Measurements from ENCODE around the gene NNT. TPM values are rescaled to one million over a fixed set of nuclear protein-coding genes. Genes with fewer than 3 reads are reported as not detected.

NNT gene
- polyA plus RNA-seq, 1 donor (not counting 4 experiments of a cell fraction or from before 2014, with no cell fraction given) = 23.3 TPM

DNA sequence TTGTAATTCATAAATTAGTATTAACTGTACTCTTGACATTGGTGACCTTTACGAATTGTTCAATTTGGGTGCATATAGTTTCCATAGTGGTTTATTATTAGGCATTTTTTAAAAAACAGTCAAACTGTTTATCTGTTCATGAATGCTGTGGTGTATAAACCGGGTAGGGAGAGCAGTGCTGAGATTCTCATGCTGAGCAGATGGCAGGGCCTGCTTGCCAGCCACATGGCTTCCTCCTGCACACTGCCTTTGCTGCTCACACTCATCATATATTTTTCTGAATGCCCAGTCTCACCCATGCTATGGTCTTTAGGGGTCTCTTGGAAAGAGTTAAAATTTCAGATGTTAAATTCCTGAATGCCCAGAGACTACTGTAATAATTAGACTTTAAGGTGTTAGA lies 40.8 kb downstream of the NNT start:
- no peak overlapping the region for H3K9ac ChIP-seq (ENCODE audit: control insufficient read depth, extremely low read depth, insufficient read depth, low read length)
- no peak overlapping the region for H3K27ac ChIP-seq (ENCODE audit: control insufficient read depth, insufficient read depth, low read length)
- H3K9me1 ChIP-seq (ENCODE audit: control insufficient read depth, extremely low read depth, insufficient read depth, low read length) = no peaks in the 10 kb centered on the region
- no peaks in the 10 kb centered on the region for H3K27me3 ChIP-seq (ENCODE audit: control insufficient read depth, extremely low read depth, insufficient read depth, low read length)
- FAIRE-seq (no peak), DNase-seq (ENCODE audit: low read depth, low spot score) (no peak)
- H3K4me1 ChIP-seq (ENCODE audit: control insufficient read depth, extremely low read depth, insufficient read depth, low read length) = no peaks in the 10 kb centered on the region
- H4K20me1 ChIP-seq (ENCODE audit: control insufficient read depth, extremely low read depth, insufficient read depth, low read length) = no peaks in the 10 kb centered on the region
- no peak overlapping the region for H3K4me3 ChIP-seq (ENCODE audit: control insufficient read depth in 2 of 3, extremely low read depth in 1 of 3, insufficient read depth in 2 of 3, low read depth in 1 of 3, low read length in 3 of 3)
- dilution Hi-C loops (cut with MboI; ENCODE audit: extremely low pct_ligation_motif_present, low sequenced_read_pairs) = no loop called here
- no peak overlapping the region for H2AFZ ChIP-seq (ENCODE audit: control insufficient read depth, low read length)
- peaks cover 0 to 2% of the 10 kb centered on the region in 2 experiments for H3K36me3 ChIP-seq (ENCODE audit: control insufficient read depth in 2 of 2, extremely low read depth in 1 of 2, insufficient read depth in 2 of 2, low read length in 2 of 2)
- no peaks in the 10 kb centered on the region for H3K9me3 ChIP-seq (ENCODE audit: control insufficient read depth, low read depth, low read length)
- H3K79me2 ChIP-seq (ENCODE audit: control insufficient read depth, insufficient read depth, low read length) = no peaks in the 10 kb centered on the region
- H3K4me2 ChIP-seq (ENCODE audit: control insufficient read depth, extremely low read depth, insufficient read depth, low read depth, low read length) = no peak overlapping the region
- TF ChIP-seq CTCF (optimal IDR thresholded peaks at IDR 0.05 in 1 of 3, IDR thresholded peaks at IDR 0.05 in 1 of 3, conservative IDR thresholded peaks at IDR 0.05 in 1 of 3; ENCODE audit: extremely low read depth in 1 of 3, insufficient read depth in 2 of 3, low read length in 3 of 3) (no peak), EZH2 (IDR thresholded peaks at IDR 0.05; ENCODE audit: low read length) (no peak)

DNA sequence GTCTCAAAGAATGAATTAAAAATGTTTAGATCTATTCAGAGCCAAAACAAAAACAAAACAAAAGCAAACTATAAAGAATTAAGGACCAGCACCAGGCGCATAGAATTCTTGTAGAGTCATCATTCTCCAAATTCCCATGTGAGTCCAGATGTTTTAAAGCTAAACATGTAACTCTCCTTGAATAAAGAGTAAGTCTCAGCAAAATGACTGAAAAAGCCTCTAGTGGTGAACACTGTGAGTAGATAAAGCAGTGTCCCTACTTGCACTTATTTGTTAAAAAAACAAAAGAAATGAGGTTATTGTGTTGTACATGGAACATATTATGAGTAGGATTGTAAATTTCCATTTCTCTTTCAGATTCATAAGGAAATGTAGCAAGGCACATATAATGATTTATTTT lies 44.0 kb downstream of the NNT start:
- no peak for FAIRE-seq
- peaks cover 7 to 9% of the 10 kb centered on the region in 2 experiments for H3K36me3 ChIP-seq (ENCODE audit: control insufficient read depth in 2 of 2, extremely low read depth in 1 of 2, insufficient read depth in 2 of 2, low read length in 2 of 2)
- H2AFZ ChIP-seq (ENCODE audit: control insufficient read depth, low read length) = no peak overlapping the region
- no peaks in the 10 kb centered on the region for H3K9me1 ChIP-seq (ENCODE audit: control insufficient read depth, extremely low read depth, insufficient read depth, low read length)
- H3K9ac ChIP-seq (ENCODE audit: control insufficient read depth, extremely low read depth, insufficient read depth, low read length) = no peak overlapping the region
- H3K4me1 ChIP-seq (ENCODE audit: control insufficient read depth, extremely low read depth, insufficient read depth, low read length) = no peaks in the 10 kb centered on the region
- H3K27ac ChIP-seq (ENCODE audit: control insufficient read depth, insufficient read depth, low read length) = no peak overlapping the region
- no peaks in the 10 kb centered on the region for H3K27me3 ChIP-seq (ENCODE audit: control insufficient read depth, extremely low read depth, insufficient read depth, low read length)
- H3K79me2 ChIP-seq (ENCODE audit: control insufficient read depth, insufficient read depth, low read length) = no peaks in the 10 kb centered on the region
- H3K9me3 ChIP-seq (ENCODE audit: control insufficient read depth, low read depth, low read length) = no peaks in the 10 kb centered on the region
- no peaks in the 10 kb centered on the region for H4K20me1 ChIP-seq (ENCODE audit: control insufficient read depth, extremely low read depth, insufficient read depth, low read length)
- no peak overlapping the region for H3K4me3 ChIP-seq (ENCODE audit: control insufficient read depth in 2 of 3, extremely low read depth in 1 of 3, insufficient read depth in 2 of 3, low read depth in 1 of 3, low read length in 3 of 3)
- TF ChIP-seq CTCF (optimal IDR thresholded peaks at IDR 0.05 in 1 of 3, IDR thresholded peaks at IDR 0.05 in 1 of 3, conservative IDR thresholded peaks at IDR 0.05 in 1 of 3; ENCODE audit: extremely low read depth in 1 of 3, insufficient read depth in 2 of 3, low read length in 3 of 3) = no peak
- TF ChIP-seq EZH2 (IDR thresholded peaks at IDR 0.05; ENCODE audit: low read length) = no peak
- no peak overlapping the region for H3K4me2 ChIP-seq (ENCODE audit: control insufficient read depth, extremely low read depth, insufficient read depth, low read depth, low read length)
- no peak for DNase-seq (ENCODE audit: low read depth, low spot score)
- dilution Hi-C loops (cut with MboI; ENCODE audit: extremely low pct_ligation_motif_present, low sequenced_read_pairs) = no loop called here

All from keratinocyte (primary cell).